B cell (primary cell): Measurements from ENCODE around the gene AGGF1.

ENCODE experiments used
- CTCF ChIP-seq: fragments of 200-600 bp; IDR thresholded peaks from one replicate; pipeline ENCODE4 v1.8.0; 2022; ENCODE audit warnings: antibody characterized with exemption, mild to moderate bottlenecking
- EZH2 ChIP-seq: IDR thresholded peaks from 2 replicates; pipeline ENCODE4 v1.6.1; 2012; ENCODE audit warnings: borderline replicate concordance, low read depth, mild to moderate bottlenecking, moderate library complexity, low read length; ENCODE audit not compliant: insufficient read depth, poor library complexity, severe bottlenecking

GRCh38 chr5:77087484-77088261 lies 57.5 kb downstream of the AGGF1 start:
- TF ChIP-seq CTCF (no peak), EZH2 (no peak)
